ENCODE data around the gene HDAC10.

DNA sequence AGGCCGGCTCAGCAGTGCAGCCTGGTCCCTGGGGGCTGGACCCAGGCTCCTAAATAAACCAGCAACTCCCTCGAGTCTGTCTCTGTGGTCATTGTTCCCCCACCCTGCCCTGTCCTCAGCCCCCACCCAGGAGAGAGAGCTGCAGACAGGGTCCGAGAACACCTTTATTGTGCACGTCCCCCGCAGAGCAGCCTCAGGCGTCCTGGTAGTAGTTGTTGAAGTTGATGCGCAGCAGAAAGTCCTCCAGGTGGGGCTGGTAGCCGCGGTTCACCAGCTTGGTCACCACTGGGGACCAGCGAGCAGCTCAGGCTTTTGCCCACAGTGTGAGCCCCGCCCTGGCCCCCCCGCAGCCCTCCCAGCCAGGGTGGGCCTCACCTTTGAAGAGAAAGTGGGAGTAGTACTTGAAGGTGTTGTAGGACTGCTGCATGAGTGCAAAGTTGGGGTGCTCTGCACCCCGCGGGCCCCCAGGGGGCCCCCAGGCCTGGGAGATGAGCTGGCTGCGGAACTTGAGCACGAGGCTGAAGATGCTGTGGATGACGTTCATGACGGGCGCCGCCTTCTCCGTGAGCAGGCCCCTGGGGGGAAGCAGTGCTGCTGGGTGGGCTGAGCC lies 33.4 kb downstream of the HDAC10 start:
- TF ChIP-seq, protein P1, sequence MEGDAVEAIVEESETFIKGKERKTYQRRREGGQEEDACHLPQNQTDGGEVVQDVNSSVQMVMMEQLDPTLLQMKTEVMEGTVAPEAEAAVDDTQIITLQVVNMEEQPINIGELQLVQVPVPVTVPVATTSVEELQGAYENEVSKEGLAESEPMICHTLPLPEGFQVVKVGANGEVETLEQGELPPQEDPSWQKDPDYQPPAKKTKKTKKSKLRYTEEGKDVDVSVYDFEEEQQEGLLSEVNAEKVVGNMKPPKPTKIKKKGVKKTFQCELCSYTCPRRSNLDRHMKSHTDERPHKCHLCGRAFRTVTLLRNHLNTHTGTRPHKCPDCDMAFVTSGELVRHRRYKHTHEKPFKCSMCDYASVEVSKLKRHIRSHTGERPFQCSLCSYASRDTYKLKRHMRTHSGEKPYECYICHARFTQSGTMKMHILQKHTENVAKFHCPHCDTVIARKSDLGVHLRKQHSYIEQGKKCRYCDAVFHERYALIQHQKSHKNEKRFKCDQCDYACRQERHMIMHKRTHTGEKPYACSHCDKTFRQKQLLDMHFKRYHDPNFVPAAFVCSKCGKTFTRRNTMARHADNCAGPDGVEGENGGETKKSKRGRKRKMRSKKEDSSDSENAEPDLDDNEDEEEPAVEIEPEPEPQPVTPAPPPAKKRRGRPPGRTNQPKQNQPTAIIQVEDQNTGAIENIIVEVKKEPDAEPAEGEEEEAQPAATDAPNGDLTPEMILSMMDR (IDR thresholded peaks at IDR 0.05): no peak
- no peak for TF ChIP-seq POLR2A (IDR thresholded peaks at IDR 0.05)
- TF ChIP-seq POLR2AphosphoS5 (IDR thresholded peaks at IDR 0.05): no peak
